ENCODE measurements around the gene SPATA18.

Gene SPATA18, protein sequence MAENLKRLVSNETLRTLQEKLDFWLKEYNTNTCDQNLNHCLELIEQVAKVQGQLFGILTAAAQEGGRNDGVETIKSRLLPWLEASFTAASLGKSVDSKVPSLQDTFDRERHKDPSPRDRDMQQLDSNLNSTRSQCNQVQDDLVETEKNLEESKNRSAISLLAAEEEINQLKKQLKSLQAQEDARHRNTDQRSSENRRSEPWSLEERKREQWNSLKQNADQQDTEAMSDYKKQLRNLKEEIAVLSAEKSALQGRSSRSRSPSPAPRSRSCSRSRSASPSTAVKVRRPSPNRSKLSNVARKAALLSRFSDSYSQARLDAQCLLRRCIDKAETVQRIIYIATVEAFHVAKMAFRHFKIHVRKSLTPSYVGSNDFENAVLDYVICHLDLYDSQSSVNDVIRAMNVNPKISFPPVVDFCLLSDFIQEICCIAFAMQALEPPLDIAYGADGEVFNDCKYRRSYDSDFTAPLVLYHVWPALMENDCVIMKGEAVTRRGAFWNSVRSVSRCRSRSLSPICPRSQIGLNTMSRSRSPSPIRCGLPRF

DNA sequence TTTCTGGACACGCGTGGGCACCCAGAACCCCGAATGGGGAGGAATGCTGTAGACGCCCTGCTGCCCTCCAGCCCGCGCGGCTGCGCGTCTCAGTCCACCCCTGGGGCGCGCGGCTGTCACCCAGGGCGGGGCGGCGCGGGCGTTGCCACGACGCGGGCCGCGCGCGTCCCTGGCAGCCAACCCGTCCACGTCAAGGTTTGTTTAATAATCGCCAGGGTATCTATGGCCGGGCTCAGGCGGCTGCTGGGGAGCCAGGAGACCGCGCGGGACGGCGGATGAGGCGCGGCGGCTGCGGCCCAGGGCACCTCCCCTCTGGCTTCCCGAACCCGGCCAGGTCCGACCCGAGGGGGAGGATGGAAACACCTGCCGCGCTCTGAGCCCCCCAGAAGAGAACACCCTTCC lies at the start of gene SPATA18:
TSS of gene SPATA18 (plus strand) at position 92 of the 402 bp plus-strand sequence. CDS start 401 bp downstream, outside the sequence.
- no peak for DNase-seq

DNA sequence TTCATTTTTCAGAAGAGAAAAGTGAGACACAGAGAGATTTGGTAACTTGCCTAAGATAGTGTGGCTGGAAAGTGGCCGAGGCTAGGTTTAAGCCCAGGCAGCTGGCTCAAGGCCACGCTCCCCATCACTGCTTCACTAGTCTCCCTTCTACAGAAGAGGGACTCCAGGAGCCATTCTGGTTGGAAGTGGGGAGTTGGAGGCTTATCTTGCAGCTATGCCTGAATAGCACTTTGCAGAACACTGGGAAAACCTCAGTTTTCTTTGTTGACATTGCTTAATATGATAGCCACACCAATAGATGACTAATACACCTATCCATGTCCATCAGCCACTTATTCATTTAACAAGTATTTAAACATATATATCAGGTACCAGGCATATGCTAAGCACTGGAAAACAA lies 49.5 kb upstream of the SPATA18 start:
- no peak for DNase-seq

DNA sequence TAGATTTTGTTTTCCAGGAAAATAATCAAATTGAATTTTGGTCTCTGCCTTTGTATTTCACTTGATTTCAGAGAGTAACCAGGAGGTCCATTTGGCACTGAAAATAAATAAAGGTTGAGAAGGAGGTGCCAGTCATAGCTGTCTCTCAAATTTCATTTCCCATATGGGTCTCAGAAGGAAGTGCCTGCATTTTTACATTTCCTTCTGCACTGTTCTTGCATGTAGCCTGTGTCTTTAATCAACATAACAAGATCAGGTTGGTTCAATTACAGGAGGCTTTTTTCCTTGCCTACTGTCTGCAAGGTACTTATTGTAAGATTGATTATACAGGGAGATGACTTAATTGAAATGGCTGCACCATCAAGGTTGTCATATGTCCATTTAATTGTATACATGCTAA lies 46.7 kb upstream of the SPATA18 start:
- DNase-seq: no peak

DNA sequence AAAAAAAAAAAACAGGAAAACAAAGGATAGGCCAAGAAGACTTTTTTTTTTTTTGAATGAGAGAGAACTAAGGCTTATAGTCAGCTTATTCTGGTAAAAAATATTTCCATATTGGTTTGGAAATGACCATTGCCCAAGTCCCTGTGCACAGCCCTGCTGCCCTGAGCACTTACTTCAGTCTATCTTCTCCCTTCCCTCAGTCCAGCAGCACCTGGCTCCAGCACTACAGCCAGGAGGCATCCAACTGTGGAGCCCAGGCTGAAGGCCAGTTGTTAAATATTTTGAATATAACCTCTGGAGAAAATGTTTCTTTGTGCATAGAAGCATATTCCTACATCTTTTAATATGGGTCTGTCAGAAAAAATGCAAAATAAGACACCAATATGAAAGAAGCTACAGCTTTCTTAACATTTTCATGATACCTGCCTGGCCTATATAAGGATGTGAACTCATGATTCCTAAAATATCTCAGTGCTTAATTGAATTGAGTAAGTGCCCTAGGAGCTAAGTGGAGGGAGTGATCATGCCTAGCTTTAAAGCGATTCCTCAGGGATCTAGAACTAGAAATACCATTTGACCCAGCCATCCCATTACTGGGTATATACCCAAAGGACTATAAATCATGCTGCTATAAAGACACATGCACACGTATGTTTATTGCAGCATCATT lies 45.4 kb upstream of the SPATA18 start:
- DNase-seq: no peak

DNA sequence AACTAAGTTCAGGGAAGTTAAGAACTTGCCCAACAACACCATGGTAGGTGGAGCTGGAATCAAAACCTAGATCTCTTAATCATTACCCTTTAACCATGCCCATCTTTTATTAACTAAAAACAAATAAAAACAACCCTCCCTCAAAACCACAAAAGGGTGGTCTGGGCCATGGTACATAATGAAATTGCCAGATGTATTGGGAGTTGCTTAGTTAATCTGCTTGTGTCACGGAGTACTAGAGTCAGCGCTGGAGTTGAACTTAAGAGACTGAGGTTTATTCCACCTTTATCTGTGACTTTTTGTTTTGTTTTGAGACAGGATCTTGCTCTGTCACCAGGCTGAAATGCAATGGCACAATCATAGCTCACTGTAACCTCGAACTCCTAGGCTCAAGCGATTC lies 44.2 kb upstream of the SPATA18 start:
- DNase-seq: no peak

DNA sequence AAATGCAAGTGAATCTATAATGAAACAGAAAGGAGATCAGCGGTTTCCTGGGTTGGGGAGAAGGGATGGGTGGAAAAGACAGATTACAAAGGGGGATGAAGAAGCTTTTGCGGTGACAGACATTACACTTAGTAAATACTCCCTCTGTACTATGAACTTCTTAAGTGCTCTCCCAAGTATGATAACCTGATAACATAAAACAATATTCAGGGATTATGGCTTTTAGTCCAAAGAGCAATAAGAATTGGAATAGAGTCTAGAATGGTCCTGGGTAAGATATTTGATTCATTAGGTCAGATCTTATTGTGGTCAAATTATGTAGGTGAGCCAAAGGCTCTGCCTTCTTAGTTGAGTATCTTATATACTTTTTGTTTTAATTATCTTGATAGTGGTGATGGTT lies 40.1 kb upstream of the SPATA18 start:
- no peak for DNase-seq

DNA sequence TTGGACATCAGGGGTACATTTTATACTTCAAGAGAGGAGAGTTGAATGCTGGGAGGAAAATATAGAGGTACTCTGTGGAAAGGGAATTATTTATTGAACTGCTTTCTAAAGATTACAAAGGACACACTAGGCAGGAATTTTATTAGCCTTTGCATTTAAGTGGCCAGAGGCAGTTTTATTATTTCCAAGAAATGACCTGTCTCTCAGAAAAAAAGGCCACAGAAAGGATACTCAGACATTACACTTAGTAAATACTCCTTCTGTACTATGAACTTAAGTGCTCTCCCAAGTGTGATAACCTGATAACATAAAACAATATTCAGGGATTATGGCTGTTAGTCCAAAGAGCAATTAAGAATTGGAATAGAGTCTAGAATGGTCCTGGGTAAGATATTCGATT lies 38.5 kb upstream of the SPATA18 start:
- no peak for DNase-seq

DNA sequence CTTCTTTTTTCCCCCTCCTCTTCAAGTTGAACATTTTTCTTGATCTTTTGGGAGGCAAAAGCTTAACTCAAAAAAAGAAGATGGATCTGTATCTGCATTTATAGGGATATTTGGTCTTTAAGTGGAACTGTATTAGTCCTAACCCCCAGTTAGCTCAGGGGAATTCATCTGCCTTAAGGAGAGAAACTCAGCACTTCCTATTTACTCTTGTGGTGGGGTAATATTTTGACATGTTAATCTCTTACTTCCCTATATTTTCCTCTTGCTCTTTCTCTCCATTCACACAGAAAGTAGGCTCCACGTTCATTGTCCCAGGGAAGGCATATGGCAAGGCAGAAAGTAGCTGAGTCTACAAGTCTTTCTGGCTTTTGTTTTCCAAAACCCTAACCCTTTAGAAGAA lies 36.2 kb upstream of the SPATA18 start:
- no peak for DNase-seq

DNA sequence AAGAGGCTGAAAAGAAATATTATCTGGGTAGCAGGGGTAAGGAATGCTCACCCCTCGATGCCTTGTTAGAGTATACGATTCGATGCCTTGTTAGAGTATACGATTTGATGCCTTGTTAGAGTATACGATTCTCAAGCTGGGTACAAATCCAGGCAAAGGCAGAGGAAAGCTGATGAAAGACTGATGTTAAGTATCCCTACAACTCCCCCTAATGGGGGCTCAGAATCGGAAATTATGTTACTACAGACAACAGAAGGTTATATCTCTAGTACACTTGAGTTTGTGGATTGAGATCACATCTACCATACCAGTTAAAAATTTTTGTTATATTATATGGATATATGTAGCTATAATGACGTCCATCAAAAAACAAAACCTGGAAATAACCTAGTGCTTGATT lies 35.7 kb upstream of the SPATA18 start:
- no peak for DNase-seq

DNA sequence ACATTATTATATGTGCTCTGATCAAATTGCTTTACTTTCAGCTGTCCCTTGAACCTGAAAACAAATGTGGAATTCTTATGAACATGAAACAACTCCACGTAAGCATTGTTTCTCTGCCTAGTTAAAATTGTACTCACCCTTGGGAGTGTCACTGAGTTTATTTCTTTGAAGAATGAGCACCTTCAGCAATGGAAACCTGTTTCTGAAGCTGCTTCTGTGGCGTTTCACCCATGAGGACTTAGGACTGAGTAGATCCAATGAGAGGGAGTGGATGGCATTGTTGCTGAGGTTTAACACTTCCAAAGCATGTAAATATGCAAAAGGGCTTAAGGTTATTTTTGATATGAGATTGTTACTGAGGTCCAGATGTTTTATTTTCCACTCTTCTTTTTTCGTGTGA lies 34.1 kb upstream of the SPATA18 start:
- DNase-seq: no peak

DNA sequence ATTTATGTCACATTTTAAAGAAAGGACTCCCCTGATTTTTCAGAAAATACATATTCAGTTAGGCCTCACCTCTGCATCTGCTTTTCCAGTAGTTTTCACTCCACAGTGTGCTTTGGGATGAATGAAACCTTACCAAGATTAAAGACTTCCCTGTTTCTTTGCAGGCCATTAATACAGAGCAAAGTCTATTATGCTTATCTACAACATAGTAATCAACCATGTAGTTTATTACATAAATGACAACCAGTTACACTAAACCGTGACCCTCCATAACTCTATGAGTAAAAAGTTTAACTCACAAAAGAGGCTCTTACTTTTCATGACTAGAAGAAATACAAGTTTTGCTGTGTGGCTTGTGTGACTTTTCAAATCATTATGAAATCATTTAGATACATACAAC lies 33.3 kb upstream of the SPATA18 start:
- no peak for DNase-seq

DNA sequence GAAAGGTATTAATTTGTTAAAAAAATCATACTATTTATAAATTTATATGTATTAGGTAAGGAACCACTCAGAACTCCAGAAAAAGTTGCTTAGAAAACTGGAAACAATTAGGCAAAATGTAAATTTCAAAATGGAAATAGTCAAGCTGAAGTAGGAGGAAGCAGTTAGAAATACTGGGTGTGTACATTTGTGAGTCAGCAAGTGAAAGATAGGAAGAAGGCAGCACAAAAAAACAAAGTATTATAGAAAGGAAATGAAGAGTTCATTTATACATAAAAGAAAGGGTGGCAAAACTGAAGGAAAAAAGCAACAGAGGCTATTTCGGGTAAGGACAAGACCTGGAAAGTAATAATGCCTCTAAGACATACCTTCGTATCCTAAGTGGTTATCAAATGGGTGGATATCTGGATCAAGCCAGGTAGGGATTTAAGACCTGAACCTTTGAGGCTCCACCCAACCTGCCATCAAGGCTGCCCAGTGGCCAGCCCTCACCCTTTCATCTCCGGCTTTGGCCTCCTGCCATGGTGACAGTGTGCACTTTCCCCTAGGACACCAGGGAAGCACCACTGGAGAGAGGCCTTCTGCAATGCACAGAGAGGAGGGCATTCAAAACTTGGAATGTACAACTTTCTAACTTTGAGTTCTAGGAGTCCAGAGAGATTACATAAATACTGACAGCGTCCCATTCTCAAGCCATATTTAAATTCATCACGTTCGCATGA lies 31.0 kb upstream of the SPATA18 start, which contains the start of gene LRRC66:
TSS of gene LRRC66 (minus strand) at position 428 of the 722 bp plus-strand sequence. CDS start 2,750 bp downstream, outside the sequence.
- DNase-seq: no peak

DNA sequence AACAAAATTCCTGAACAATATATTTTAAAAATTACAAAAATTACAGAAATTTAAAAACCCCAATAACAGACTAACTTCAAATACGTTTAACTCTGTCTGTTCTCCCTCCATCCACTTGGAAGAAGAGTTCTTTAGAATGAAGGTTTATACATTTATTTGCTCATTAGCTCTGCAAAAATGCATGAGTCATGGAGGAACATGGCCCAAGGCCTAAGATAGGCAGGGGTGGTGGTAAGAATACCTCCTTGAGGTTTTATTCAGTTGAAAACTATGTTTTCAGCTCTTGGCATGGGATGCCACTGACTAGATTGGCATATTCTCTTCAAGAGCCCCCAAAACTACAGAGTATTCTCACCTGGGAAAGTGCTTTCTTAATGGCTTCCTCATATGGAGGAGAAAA lies 22.1 kb upstream of the SPATA18 start:
- no peak for DNase-seq

DNA sequence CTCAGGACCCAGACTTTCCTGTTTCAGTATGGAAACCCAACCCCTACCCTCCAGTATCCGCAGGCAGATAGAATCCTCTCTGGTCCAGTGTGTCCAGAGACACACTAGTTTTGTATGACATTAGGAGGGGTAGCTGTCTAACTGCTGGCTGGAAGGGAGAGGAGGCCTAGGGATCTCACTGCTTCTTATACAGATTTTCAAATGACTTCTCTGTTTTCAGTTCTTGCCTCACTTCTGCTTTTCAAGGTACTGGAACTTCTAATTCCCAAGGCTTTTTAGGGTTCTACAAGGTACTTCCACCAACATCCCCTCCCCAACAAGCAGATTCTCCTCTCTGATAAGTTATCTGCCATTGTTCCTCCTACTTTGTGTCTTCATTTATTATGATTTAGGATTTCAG lies 19.1 kb upstream of the SPATA18 start:
- DNase-seq: no peak

DNA sequence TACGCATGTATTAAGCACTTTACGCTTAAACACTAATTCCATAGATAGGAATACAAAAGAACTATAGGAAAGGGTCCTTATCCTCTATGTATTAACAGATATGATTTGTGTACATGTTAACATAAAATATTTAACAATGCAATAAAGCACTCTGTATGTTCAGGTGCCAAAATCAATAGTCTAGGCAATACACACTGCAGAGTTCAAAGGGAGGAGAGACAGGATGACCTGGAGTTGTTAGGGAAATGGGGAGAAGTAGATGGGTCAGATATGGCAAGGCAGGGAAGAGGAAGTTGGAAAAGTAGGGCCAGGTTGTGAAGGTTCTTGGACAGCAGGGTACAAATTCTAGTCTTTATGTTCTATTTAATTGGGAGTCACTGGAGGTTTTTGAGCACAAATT lies 15.9 kb upstream of the SPATA18 start:
- no peak for DNase-seq

DNA sequence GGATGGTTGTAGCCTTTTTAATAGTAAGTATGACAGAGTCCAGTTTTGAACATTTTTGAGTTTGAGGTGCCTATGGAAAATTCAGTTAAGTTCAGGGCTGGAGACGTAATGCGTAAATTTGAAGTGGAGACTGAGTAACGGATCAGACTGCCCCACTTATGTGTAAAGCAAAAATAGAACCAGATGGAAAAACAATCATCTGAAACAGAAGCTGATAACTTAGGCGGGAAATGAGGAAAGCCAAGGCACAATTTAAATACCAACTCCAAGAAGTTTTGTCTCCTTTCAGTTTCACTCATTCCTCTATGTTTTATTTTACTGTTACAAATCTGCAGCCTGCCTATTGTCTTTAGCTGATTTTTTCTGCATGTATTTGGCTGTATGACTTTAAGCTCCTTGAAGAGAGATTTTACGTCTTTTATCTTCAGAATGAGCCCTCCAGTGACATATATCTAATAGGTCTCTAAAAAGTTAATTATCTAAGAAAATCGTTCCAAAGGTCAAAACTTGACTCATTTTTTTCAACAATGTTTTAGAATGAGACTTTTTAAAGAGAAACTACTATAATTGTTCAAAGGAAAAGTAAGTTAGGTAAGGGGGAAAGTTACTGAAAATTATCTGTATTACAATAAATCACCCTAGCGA lies 14.1 kb upstream of the SPATA18 start:
- no peak for DNase-seq

DNA sequence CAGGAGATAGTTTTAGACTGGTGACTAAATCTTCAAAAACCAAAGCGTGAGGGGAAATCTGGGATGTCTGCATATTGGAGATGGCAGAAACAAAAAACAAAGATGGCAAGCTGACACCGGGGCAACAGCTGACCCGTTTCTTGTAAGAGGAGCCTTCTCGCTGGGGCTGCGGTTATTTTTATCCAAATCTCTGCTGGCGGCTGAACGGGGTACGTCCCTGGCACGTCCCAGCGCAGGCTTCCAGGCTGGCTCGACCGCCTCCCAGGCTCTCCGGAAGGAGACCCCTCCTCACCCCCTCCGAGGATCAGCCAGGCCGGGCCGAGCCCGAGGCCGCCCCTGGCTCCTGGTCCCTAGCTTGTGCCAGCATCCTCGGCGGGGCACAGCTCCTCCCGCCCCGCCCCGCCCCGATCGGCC lies 13.4 kb upstream of the SPATA18 start:
- no peak for DNase-seq

DNA sequence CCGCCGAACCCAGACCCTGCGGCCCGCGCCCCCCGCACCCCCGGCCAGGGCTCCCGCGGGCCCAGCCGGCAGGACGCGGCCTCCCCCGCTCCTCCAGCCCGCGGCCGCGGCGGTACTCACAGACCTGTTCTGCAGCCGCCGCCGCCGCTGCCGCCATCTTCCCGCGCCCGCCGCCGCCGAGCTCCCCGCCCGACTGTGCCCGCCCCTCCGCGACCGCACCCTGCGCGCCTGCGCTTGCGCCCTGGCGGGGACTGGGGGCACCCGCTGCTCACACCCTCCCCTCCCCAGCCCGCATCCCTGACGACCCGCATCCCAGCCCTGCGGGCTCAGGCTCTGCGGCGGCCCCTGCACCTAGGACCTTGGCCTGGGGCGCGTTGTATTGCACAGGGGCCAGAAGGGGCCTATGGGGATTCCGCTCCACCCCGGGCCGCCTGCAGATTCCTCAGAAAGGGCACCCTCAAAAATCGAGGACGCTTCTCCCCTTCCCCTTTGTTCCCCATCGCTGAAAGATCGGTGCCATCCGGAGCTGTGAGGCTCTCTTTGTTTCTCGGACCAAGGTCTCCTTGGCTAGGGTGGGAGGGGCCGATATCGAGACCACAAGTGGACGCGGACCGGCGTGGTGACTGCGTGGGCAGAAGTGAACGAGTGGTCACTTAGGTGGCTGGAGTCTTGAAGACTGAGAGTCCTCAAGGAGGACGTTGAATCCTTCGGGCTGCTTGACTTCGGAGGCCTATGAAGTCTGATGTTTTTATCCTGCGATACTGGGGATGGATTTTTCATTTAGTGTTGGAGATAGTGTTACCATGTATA lies 12.8 kb upstream of the SPATA18 start, which contains the start of gene SGCB:
TSS of gene SGCB (minus strand) at position 197 of the 810 bp plus-strand sequence. CDS start at position 157, 40 bp downstream.
- peak; percentile 68 to 70 for DNase-seq

DNA sequence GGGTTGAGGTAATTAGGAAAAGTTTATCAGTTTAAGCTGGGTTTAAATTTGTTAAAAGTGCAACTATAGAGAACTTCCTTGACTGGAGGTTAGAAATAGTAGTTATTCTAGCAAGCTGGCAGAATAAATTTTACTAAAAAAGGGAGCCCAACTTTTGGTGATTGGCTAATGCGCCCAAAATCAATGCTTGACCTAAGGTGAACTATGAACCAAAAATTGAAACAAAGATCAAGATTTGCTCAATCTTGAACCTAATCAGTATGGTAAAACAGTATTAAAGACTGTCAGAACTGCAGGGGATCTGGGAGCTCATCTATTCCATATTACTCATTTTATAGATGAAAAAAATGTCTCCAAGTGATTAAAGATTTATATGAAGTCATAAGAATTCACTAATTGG lies 6.1 kb upstream of the SPATA18 start:
- DNase-seq: no peak

DNA sequence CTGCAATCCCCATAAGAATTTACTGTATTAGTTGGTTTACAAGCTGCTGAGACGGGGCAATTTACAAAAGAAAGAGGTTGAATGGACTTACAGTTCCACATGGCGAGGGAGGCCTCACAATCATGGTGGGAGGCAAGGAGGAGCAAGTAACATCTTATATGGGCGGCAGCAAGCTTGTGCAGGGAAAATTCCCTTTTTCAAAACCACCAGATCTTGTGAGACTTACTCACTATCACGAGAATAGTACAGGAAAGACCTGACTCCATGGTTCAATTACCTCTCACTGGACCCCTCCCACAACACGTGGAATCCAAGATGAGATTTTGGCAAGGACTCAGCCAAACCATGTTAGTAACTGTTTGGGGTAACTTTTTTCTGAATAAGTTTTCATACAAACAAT lies 1.8 kb upstream of the SPATA18 start:
- DNase-seq: no peak

DNA sequence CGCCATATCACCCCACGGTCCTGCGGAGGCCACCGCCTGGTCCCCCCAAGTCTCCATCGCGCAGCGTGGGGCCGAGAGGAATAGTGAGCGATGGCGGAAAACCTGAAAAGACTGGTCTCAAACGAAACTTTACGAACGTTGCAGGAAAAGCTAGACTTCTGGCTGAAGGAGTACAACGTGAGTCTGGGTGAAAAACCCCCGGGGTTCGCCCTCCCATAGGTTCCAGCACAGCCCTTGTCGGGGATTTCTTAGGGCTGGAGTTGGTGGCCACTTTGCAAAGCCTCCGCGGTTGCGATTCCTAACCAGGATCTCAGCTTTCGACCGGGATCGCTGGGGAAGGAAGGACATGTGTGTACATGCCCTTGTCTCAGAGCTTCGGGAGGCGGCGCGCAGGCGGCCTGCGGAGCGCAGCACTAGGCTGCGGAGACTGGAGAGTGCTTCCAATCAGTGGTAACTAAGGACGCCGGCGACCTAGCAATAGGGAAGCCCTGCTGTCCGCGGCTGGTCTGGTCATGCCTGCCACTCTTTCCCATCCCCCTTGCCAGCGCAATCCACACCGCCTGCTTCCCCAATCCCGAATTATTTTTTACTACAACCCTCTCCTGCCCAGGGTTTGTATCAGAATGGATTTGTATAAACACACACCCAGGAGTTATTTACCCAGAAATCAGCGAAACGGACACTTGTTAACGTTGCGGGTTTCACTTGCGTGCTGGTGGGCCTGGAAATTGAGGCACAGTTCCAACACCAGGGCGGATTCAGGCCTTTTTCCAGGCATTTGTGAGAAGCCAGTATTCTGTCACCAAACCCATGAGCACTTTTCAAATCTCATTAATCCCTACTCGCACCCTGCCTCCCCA lies 741 bp downstream of the SPATA18 start:
- peak in 1 of 2 donors; percentile 16 for DNase-seq

Data from CD4-positive, alpha-beta T cell treated with Interleukin-4 for 1 hour (primary cell).